ENCODE measurements around the gene ZSCAN21. TPM values are rescaled to one million over a fixed set of nuclear protein-coding genes. Genes with fewer than 3 reads are reported as not detected.

Gene ZSCAN21
- total and polyA plus RNA-seq, 10 of the 15 experiments (the other 5 are each of a cell fraction or from before 2014, with no cell fraction given), result 1.9 to 9.6 (median 7.1) TPM

- H3K36me3 ChIP-seq (ENCODE audit: control insufficient read depth in 2 of 2, insufficient read depth in 2 of 2, low read length in 1 of 2), result peaks cover 45 to 56% of the 10 kb centered on the region in 2 experiments
- in situ Hi-C loops (cut with MboI) (no loop called here), intact Hi-C loops (cut with micrococcal nuclease; ENCODE audit: unreplicated experiment) (no loop called here)
- peaks cover 3% of the 10 kb centered on the region; the same call in 1 of the 2 replicates for H4K20me1 ChIP-seq (ENCODE audit: control insufficient read depth, insufficient read depth)
- no peak overlapping the region for H2AFZ ChIP-seq (ENCODE audit: control insufficient read depth, low read depth, low read length)
- H3K79me2 ChIP-seq (ENCODE audit: control insufficient read depth, insufficient read depth, low read length), result peaks cover 9% of the 10 kb centered on the region
- FAIRE-seq, result no peak
- CTCF ChIA-PET, result no interaction called here
- TF ChIP-seq MXI1 (IDR thresholded peaks at IDR 0.05; ENCODE audit: low read depth, low read length) (no peak), SREBF1 (IDR thresholded peaks at IDR 0.05; ENCODE audit: low read length) (no peak), ASH2L (IDR thresholded peaks at IDR 0.05; ENCODE audit: borderline replicate concordance, low read depth) (no peak), POLR2A (IDR thresholded peaks at IDR 0.05; ENCODE audit: low read depth, low read length) (peak; percentile 26; the same call in 1 of the 2 replicates), USF1 (IDR thresholded peaks at IDR 0.05; ENCODE audit: borderline replicate concordance, extremely low read length, insufficient read depth, low read depth, low read length) (no peak)
- DNase-seq (ENCODE audit: low read depth, low spot score), result no peak
- peaks cover 1% of the 10 kb centered on the region for H3K4me1 ChIP-seq (ENCODE audit: control insufficient read depth, insufficient read depth, low read length)
- BruUV-seq (replicated peaks), result no TSS peak
- no peak overlapping the region for H3K27ac ChIP-seq (ENCODE audit: control insufficient read depth, insufficient read depth)
- SMC1A ChIA-PET (ENCODE audit: uncharacterized antibody, unreplicated experiment), result no interaction called here
- WGBS (ENCODE audit: insufficient coverage, insufficient replicate concordance, low lambda C conversion rate, missing lambda C conversion rate), result 80% methylated on average over 13 of the region's 13 CpGs
- RAD21 ChIA-PET (ENCODE audit: unreplicated experiment), result no interaction called here
- no peaks in the 10 kb centered on the region for H3K9me3 ChIP-seq (replicated peaks; ENCODE audit: control insufficient read depth, insufficient read depth, low read length)
- H3K9ac ChIP-seq (ENCODE audit: control insufficient read depth, insufficient read depth, low read length), result no peak overlapping the region
- POLR2A ChIA-PET, result no interaction called here
- no peak for ATAC-seq
- no peak overlapping the region for H3K4me2 ChIP-seq (ENCODE audit: control insufficient read depth, insufficient read depth)
- H3K27me3 ChIP-seq (replicated peaks in 1 of 2; ENCODE audit: control insufficient read depth in 2 of 2, insufficient read depth in 2 of 2, low read length in 1 of 2), result no peaks in the 10 kb centered on the region
- no peak overlapping the region for H3K4me3 ChIP-seq
Measured at GRCh38 chr7:100093498-100093897, 43.9 kb downstream of the ZSCAN21 start.

DNA sequence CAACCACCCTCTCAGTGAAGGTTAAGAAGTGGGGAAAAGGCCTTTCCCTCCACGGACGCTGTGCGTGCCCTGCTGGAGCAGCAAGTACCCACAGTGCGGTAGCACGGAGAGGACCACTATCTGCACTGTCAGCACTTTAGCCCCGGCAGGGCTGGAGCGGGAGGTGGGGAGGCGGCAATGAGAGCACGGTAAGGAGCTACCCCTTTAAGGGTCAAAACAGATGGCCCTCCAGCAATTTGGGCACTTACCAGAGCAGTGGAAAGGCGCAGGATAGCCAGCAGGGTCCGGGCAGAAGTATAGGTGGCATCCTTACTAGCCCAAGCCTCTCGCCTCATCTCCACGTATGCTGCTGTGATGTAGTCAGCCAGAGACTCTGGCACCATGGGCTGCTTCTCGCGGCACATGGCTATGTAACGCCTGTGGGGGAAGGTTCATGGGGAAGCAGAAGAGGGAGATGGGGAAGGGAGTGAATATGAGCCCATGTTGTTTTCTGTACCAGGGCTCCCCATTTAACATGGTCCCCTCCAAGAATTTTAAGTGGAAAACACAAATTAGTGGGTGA, 44.4 kb downstream of the ZSCAN21 start:
- Histone ChIP-seq H3K36me3 (ENCODE audit: control insufficient read depth in 2 of 2, insufficient read depth in 2 of 2, low read length in 1 of 2) (peaks cover 49 to 61% of the 10 kb centered on the region in 2 experiments), H3K4me1 (ENCODE audit: control insufficient read depth, insufficient read depth, low read length) (peaks cover 3% of the 10 kb centered on the region), H3K9ac (ENCODE audit: control insufficient read depth, insufficient read depth, low read length) (no peak overlapping the region), H3K4me2 (ENCODE audit: control insufficient read depth, insufficient read depth) (no peak overlapping the region), H3K9me3 (replicated peaks; ENCODE audit: control insufficient read depth, insufficient read depth, low read length) (no peaks in the 10 kb centered on the region), H3K79me2 (ENCODE audit: control insufficient read depth, insufficient read depth, low read length) (peaks cover 10% of the 10 kb centered on the region), H3K27ac (ENCODE audit: control insufficient read depth, insufficient read depth) (no peak overlapping the region), H4K20me1 (ENCODE audit: control insufficient read depth, insufficient read depth) (peaks cover 3% of the 10 kb centered on the region; the same call in 1 of the 2 replicates), H3K27me3 (replicated peaks in 1 of 2; ENCODE audit: control insufficient read depth in 2 of 2, insufficient read depth in 2 of 2, low read length in 1 of 2) (no peaks in the 10 kb centered on the region), H3K4me3 (no peak overlapping the region), H2AFZ (ENCODE audit: control insufficient read depth, low read depth, low read length) (no peak overlapping the region)
- no TSS peak for BruUV-seq (replicated peaks)
- WGBS (ENCODE audit: insufficient coverage, insufficient replicate concordance, low lambda C conversion rate, missing lambda C conversion rate), result 89% methylated on average over 16 of the region's 16 CpGs
- DNase-seq (ENCODE audit: low read depth, low spot score), result no peak
- ChIA-PET POLR2A (no interaction called here), RAD21 (ENCODE audit: unreplicated experiment) (no interaction called here), CTCF (no interaction called here), SMC1A (ENCODE audit: uncharacterized antibody, unreplicated experiment) (interaction anchor here (1.6 kb wide), 1 partner anchor 38 kb away, joined by 5 read pairs; no protein-coding TSS in a partner anchor)
- intact Hi-C loops (cut with micrococcal nuclease; ENCODE audit: unreplicated experiment) (no loop called here), in situ Hi-C loops (cut with MboI) (no loop called here)
- no peak for FAIRE-seq
- ATAC-seq, result no peak
- no peak for TF ChIP-seq RAD51 (IDR thresholded peaks at IDR 0.05)
- TF ChIP-seq STAT1 (conservative IDR thresholded peaks at IDR 0.05), result no peak
- peak; percentile 62; the same call in 1 of the 2 replicates for TF ChIP-seq POLR2AphosphoS5 (IDR thresholded peaks at IDR 0.05; ENCODE audit: low read length)
- no peak for TF ChIP-seq MXI1 (IDR thresholded peaks at IDR 0.05; ENCODE audit: low read depth, low read length)
- TF ChIP-seq POLR2A (IDR thresholded peaks at IDR 0.05; ENCODE audit: low read depth, low read length), result peak; percentile 62
- TF ChIP-seq RCOR1 (conservative IDR thresholded peaks at IDR 0.05; ENCODE audit: low read depth, low read length), result no peak

Measured in GM12878 (cell line).